Spleen (tissue), 7 donors: ENCODE measurements around the gene TSSK2.

ENCODE experiments used
- CTCF ChIP-seq, 11 experiments: fragments of 200-600 bp in 7 of 11; fragments of 450-650 bp in 4 of 11; sonication (generic) in 4 of 11; IDR thresholded peaks in 8 of 11; conservative IDR thresholded peaks in 3 of 11; 1 replicate in 7 of 11; 2 replicates in 4 of 11; pipeline versions ENCODE4 v1.4.0 to v1.8.0; 2016 to 2021; ENCODE audit warnings: antibody characterized with exemption in 11 of 11, inconsistent platforms in 4 of 11, mild to moderate bottlenecking in 1 of 11
- POLR2A ChIP-seq, 3 donors: fragments of 450-650 bp; IDR thresholded peaks; one replicate each; pipeline ENCODE4 v1.5.1; 2017; ENCODE audit warnings: antibody characterized with exemption in 3 of 3, mild to moderate bottlenecking in 1 of 3
- donor health status: DM: no; HTN: no; CAD: no; lungs with moderate emphysema.
- donor health status: DM: no; HTN: no; CAD: no.
- donor health status: DM: no; HTN: no; CAD: no.

- TF ChIP-seq CTCF (IDR thresholded peaks at IDR 0.05 in 8 of 11, conservative IDR thresholded peaks at IDR 0.05 in 3 of 11) (no peak), POLR2A (IDR thresholded peaks at IDR 0.05) (no peak)
Measured at GRCh38 chr22:19176175-19176643, 45.1 kb downstream of the TSSK2 start.
